Activated T-cell treated with anti-CD3 and anti-CD28 coated beads for 1 hour (primary cell): Measurements from ENCODE around the gene MXD4.
A peak's percentile ranks its signal among the peaks of the same experiment; 100 is the strongest.

ENCODE experiments used
- DNase-seq: peaks from one replicate; pipeline ENCODE4 v3.0.0-alpha.2; 2020; ENCODE audit warnings: low read depth

Gene MXD4

DNA sequence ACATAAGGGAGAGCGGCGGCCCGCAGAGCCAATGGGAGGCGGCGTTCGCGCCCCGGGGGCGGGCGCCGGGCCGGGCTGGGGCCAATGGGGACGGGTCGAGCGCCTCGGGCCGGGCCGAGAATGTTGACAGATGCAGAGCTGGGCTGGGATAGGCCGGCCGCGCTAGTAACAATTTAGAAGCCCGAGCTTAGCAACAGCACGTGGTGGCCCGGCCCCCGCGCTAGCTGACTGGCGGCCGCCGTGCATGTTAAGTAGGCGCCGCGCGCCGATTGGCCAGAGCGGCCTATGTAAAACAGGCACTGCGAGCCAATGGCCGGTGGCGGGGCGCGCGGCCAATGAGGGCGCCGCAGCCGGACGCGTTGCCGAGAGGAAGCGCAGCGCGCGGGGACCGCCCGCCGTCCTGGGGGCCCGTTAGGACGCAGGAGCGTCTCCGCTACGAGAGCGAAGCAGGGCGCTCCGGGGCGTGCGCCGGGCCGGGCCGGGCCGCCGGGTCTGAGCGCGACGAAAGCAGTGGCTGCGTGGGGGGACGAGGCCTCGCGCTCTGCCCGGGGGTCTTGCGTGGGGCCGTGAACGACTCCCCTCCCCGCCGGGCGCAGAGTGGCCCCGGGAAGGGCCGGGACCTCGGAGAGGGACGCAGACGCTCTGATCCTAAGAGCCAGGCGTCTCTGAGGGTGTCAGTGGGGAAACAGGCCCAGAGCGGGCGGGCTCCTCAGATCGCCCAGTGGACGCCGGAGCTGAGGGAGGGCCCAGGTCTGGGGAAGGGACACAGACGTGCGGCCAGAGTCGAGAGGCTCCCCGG is 435 bp upstream of the MXD4 start:
- peak; percentile 93 for DNase-seq

- peak; percentile 39 for DNase-seq
These were observed 628 bp downstream of the MXD4 start for GRCh38 chr4:2261110-2261852.

GRCh38 chr4:2260344-2261109 is 1.4 kb downstream of the MXD4 start:
- DNase-seq = no peak

DNA sequence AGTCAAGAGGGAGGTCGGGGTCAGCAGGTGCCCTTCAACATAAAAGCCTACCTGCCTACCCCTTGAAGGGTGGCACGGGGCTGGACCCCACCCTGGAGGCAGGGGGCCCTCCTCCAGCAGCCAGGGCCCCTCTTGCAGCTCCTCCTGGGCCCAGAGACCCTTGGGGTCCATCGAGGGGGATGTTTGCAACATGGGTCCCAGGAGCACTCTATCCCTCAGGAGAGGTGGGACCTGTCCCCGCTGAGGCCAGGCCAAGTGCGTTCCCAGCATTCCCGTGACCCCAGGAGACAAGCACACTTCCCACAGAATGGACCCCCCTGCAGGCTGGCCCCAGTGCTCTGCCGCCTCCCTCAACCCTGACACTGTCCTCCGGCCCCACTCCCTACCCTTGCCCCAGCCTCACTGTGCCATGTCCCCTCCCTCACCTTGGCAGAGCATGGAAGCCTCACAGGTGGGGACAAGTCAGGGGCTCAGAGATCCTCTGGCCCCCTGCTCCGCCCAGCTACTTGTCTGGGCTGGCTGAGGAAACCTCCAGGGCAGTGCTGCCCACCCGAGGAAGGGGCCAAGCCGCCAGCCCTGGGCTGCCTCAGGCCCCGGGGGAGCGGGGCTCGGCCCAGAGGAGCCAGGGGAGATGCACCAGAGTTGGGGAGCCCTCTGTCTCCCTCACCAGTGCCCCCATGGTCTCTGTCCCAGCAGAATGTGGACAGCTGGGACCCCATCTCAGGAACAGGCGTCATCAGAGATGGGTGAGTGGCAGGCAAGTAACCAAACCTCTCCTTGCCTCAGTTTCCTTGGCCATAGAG is 2.2 kb downstream of the MXD4 start:
- DNase-seq = no peak

DNA sequence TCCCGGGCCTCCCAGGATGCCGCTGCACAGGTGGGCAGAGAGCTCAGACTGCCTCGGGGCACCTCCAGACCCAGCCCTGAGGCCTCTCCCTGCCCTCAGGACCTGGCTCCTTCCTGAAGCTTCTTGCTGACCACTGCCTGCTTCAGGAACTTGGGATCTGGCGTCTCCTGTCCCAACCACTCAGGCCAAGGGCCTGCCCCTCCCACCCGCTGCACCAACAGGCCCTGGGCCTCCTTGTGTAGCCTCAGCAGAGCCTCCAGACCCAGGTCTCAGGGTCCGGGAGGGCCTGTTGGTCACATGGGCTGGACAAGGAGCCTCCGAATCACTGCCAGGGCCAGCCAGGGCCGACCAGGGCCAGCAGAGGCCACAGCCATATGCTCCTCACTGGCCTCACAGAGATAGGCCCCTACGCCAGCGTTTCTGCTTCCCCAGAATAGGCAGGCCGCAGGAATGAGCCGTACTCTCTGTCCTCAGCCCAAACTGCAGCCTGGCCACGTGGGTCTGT is 2.8 kb downstream of the MXD4 start:
- no peak for DNase-seq

- DNase-seq = no peak
These were observed 3.5 kb downstream of the MXD4 start for GRCh38 chr4:2258091-2259035.

GRCh38 chr4:2257361-2258081 is 4.4 kb downstream of the MXD4 start:
- DNase-seq = no peak

GRCh38 chr4:2256781-2257191 is 5.1 kb downstream of the MXD4 start:
- no peak for DNase-seq

- no peak for DNase-seq
These were observed 5.7 kb downstream of the MXD4 start for GRCh38 chr4:2256156-2256731.

GRCh38 chr4:2255501-2256155 is 6.3 kb downstream of the MXD4 start:
- DNase-seq = no peak

GRCh38 chr4:2254665-2255500 is 7.0 kb downstream of the MXD4 start:
- DNase-seq = no peak

GRCh38 chr4:2253160-2254084 is 8.5 kb downstream of the MXD4 start:
- DNase-seq = no peak

- no peak for DNase-seq
These were observed 9.3 kb downstream of the MXD4 start for GRCh38 chr4:2252530-2253091.

- DNase-seq = no peak
These were observed 9.9 kb downstream of the MXD4 start for GRCh38 chr4:2251795-2252529.

DNA sequence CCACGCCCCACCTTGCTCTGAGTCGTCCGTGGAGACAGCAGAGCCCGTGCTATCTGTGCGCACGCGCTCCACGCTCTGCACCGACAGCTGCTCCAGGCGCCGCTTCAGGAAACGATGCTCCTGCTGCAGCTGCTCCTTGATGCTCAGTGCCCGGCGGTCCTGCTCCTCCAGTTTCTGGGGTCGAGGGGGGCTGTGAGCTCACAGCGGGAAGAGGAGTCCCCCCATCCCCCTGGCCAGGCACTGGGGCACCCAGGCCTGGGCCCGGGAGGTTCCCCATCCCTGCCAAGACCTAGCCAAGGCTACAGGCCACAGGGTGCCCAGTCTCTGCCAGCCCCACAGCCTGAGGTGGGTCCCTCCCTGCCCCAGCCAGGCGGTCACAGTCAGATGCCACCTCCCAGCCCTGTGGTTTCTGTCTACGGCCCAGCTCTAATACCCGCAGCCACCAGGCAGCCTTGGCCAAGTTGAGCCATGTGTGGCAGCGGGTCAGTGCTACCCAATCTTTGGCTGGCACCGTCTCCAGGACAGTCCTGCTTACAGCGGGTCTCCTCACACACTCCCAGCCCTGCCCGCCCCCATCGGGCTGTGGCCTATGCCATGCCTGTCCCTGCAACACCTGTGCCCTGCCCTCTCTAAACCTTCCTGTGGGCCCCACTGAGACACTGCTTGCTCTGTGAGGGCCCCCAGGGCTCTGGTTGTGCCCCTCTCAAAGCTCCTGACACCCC is 10.7 kb downstream of the MXD4 start:
- no peak for DNase-seq
